Erythroblast (primary cell): Measurements from ENCODE around the gene CEBPB.
"Not testable (repeated sequence)": the region's sequence is repeated elsewhere in the genome, so short reads cannot be mapped to it uniquely, and the experiment has no call there.

Experiments used
- DNase-seq, 2 experiments: peaks; one replicate each; lab custom pipeline; 2025; lab: John Stamatoyannopoulos, UW
- GATA1 ChIP-seq: IDR thresholded peaks from 2 replicates; pipeline ENCODE4 v1.6.1; 2011; ENCODE audit warnings: low read depth, mild to moderate bottlenecking, control low read depth, low read length, moderate library complexity
- POLR2A ChIP-seq: IDR thresholded peaks from 2 replicates; pipeline ENCODE4 v1.6.1; 2011; ENCODE audit warnings: mild to moderate bottlenecking, low read length

Gene CEBPB

DNA sequence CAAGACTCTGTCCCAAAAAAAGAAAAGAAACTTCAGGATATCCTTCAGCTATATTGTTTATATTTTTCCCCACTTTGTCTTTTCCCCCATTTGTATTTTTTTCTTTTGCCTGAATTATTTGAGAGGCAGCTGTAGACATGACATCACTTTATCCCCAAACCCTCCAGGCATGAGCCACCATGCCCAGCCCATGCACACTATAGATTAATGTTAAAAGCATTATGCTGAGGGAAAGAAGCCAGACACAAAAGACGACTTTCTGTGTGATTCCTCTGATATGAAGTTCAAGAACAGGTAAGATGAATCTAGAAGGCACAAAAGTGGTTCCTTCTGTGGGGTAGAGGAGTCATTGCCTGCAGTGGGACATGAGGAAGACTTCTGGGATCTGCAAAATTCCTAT, 16.4 kb downstream of the CEBPB start:
- TF ChIP-seq POLR2A = no peak
- TF ChIP-seq GATA1 = no peak

GRCh38 chr20:50208085-50208491, 17.5 kb downstream of the CEBPB start:
- DNase-seq = no peak
- no peak for TF ChIP-seq GATA1

More for the DNA sequence above, 16.4 kb downstream of the CEBPB start:
- no peak for DNase-seq

DNA sequence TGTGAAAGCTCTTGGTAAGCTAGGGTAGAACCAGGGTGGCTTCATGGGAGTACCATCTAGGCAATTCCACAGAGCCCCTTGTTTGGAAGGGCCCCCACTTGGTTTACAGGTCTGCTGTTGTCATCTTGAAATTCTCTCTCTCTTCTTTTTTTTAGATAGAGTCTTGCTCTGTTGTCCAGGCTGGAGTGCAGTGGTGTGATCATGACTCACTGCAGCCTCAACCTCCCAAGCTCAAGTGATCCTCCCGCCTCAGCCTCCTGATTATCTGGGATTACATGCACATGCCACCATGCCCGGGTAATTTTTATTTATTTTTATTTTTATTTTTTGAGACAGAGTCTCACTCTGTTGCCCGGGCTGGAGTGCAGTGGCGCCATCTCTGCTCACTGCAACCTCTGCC, 18.2 kb downstream of the CEBPB start:
- not testable (repeated sequence) for DNase-seq

DNA sequence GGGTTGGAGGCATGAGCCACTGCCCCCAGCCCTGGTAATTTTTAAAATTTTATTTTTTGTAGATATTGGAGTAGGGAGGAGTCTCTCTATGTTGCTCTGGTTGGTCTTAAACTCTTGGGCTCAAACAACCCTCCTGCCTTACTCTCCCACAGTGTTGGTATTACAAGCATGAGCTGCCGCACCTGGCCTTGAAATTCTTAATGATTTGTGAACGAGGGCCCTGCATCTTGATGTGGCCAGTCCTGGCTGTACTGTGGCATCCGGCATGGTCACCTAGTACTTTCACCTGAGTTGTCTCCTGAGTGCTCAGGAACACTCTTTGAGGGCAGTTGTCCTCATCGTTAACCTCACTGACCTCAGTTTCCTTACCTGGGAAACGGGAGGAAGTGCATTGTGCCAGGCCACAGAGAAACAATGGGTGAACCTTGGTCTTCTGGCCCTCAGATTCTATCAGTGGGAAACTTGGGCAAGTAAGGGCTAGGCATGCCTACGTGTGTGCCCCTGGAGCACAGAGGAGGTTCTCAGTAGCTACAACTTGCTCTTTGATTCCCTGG, 19.5 kb downstream of the CEBPB start:
- TF ChIP-seq GATA1 = no peak
- TF ChIP-seq POLR2A = no peak
- DNase-seq = no peak

- DNase-seq = no peak
- TF ChIP-seq POLR2A = no peak
- no peak for TF ChIP-seq GATA1
Measured at GRCh38 chr20:50211091-50211490, 20.5 kb downstream of the CEBPB start.

DNA sequence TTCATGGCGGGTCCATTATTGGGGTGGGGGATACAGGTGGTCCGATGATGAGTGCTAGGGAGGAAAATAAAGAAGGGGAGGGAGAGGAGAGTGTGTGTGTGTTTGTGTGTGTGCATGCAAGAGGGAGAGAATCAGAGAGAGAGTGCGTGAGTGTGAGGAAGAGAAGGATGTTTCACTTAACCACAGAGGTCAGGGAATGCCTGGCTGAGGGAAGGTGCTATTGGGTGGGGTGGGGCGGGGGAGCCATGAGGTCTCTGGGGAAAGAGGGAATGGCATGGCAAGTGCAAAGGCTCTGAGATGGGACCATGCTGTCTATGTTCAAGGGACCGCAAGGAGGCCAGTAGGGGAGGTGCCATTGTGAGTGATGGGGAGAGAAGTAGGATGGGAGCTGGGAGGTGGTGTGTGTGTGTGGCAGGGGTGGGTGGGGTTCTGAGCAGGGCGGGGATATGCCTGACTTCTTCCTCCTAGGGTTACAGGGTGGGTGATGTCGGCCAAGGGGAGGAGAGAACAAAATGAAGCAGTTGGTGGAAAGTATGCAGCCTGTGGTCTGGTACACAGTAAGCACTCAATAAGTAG, 23.0 kb downstream of the CEBPB start:
- no peak for DNase-seq
- TF ChIP-seq GATA1 (no peak), POLR2A (no peak)

DNA sequence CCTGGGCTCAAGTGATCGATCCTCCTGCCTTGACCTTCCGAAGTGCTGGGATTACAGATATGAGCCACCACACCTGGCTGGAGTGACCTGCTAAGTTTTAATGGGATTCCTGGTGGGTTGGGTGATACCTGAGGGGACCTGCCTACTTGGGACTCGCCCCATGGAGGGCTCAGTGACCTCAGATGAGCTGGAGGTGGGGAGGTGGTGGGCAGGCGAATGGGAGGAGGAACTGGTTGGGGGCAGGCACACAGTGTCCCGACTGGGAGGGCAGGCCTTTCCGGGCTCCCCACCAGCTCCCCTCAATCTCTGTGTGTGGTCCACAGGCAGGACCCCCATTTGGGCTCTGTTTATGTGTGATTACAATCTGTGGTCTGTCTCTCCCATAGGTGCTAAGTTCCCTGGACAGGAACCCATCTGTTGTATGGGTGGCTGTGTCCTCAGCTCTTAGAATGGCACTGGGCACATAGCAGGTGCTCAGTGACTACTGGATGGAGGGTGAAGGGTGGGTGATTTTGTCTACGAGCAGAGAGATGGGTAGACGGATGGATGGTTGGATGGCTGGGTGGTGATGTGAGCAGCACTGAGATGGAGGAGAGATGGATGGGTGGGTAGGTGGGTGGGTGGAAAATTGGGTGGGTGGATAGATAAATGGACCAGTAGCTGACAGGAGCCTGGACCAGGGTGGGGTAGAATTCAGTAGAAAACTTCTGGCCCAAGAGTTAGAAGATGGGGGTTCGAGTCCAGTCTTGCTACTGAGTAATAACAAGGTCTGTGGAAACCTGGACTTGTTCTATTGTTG, 23.8 kb downstream of the CEBPB start:
- DNase-seq = no peak
- no peak for TF ChIP-seq POLR2A
- TF ChIP-seq GATA1 = no peak

GRCh38 chr20:50215101-50215690, 24.6 kb downstream of the CEBPB start:
- TF ChIP-seq POLR2A = no peak
- TF ChIP-seq GATA1 = no peak

GRCh38 chr20:50215926-50216325, 25.3 kb downstream of the CEBPB start:
- TF ChIP-seq POLR2A (no peak), GATA1 (no peak)
- DNase-seq = no peak

More at GRCh38 chr20:50215101-50215690, 24.6 kb downstream of the CEBPB start:
- no peak for DNase-seq

GRCh38 chr20:50216543-50217206, 26.0 kb downstream of the CEBPB start:
- no peak for TF ChIP-seq GATA1
- TF ChIP-seq POLR2A = no peak
- DNase-seq = no peak

DNA sequence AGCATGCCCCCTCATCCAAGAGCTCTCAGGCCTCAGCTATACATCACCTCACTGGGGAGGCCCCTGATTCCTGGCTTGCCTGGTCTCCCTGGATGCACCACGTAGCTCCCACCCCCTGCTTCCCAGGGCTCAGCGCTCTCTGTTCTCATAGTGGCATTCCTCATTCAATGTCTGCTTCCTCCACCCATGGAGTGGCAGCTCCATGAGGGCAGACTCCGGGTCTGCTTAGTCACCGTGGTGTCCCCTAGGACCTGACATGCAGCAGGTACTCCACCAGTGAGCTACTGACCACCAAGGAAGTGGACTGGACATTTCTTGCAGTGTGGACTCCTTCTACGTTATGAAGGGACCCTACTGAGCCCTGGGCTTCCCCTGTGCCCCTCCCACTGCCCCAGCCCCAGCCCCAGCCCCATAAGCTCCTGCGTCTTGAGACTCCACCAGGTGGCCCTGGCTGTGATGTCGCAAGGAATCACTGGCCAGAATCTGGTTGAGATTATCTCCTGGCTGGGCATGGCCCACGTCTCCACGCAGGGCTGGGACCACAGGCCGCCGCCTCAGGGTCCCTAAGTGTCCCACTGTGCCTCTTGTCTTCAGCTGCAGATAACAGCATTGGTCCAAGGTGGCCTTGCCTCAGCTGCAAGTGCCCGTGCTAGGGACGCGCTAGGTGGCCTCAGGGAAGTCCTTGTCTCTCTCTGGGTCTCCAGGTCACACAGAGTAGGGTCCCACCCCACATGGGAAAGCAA, 26.7 kb downstream of the CEBPB start:
- no peak for TF ChIP-seq POLR2A
- TF ChIP-seq GATA1 = no peak
- DNase-seq = no peak

GRCh38 chr20:50218987-50219435, 28.4 kb downstream of the CEBPB start:
- no peak for DNase-seq
- TF ChIP-seq POLR2A (no peak), GATA1 (no peak)

GRCh38 chr20:50219600-50219999, 29.0 kb downstream of the CEBPB start:
- no peak for DNase-seq
- TF ChIP-seq POLR2A (no peak), GATA1 (no peak)
